ENCODE measurements around the gene NOX4.

- TF ChIP-seq CBFB (CRISPR knock-in tag; IDR thresholded peaks at IDR 0.05; ENCODE audit: low read depth) (no peak), HMGXB4 (CRISPR knock-in tag; IDR thresholded peaks at IDR 0.05) (no peak), ATF2 (CRISPR knock-in tag; IDR thresholded peaks at IDR 0.05; ENCODE audit: borderline replicate concordance, low read depth) (no peak), ATF6 (CRISPR knock-in tag; IDR thresholded peaks at IDR 0.05) (no peak), CTCF (IDR thresholded peaks at IDR 0.05) (no peak)
These were observed 2.3 kb upstream of the NOX4 start for GRCh38 chr11:89493431-89493830.
